ENCODE results near the gene AGTPBP1. TPM values are rescaled to one million over a fixed set of nuclear protein-coding genes. Genes with fewer than 3 reads are reported as not detected.
"Not testable (repeated sequence)": the region's sequence is repeated elsewhere in the genome, so short reads cannot be mapped to it uniquely, and the experiment has no call there.

AGTPBP1 gene
- total RNA-seq (100 to 1,000 TPM in 1 of 2 donors, 10 to 100 TPM in 1; 59.4 to 148 TPM), polyA plus RNA-seq (ENCODE audit: insufficient read length in 2 of 2) (10 to 100 TPM; 49.4 to 63.8 TPM)
- long read RNA-seq, donor 1, full-length matches to known transcripts: 3 of 3 reads
- long read RNA-seq, donor 1, partial matches to known transcripts: 0 of 3 reads
- long read RNA-seq, donor 1, other reads (novel, unspliced or antisense): 0 of 3 reads
- long read RNA-seq, donor 2, partial matches to known transcripts: 13 of 13 reads
- long read RNA-seq, donor 2, other reads (novel, unspliced or antisense): 0 of 13 reads
- long read RNA-seq, donor 3, full-length matches to known transcripts: 1 of 18 reads
- long read RNA-seq, donor 3, partial matches to known transcripts: 17 of 18 reads
- long read RNA-seq, donor 3, other reads (novel, unspliced or antisense): 0 of 18 reads
- long read RNA-seq, donor 4: 0 reads

GRCh38 chr9:85741875-85742596, at the start of gene AGTPBP1:
Gene AGTPBP1, minus strand, starts transcription at chr9:85741954. Its CDS starts 29,421 bp downstream, at chr9:85712533.
- no peaks in the 10 kb centered on the region for H3K27me3 ChIP-seq (ENCODE audit: control insufficient read depth, insufficient read depth, low read length)
- H3K36me3 ChIP-seq (ENCODE audit: control insufficient read depth, insufficient read depth, low read length): no peaks in the 10 kb centered on the region
- H3K9me3 ChIP-seq (ENCODE audit: control insufficient read depth, insufficient read depth, low read length): no peaks in the 10 kb centered on the region
- DNase-seq (ENCODE audit: low read depth in 4 of 6, low spot score in 6 of 6): peak; percentile 75 to 99 (median 91)
- no peaks in the 10 kb centered on the region for H3K4me1 ChIP-seq (ENCODE audit: control insufficient read depth, insufficient read depth, low read length)
- peak within 1 kb of the TSS; percentile 80 for H3K4me3 ChIP-seq (ENCODE audit: low read depth, low read length)
- WGBS (ENCODE audit: insufficient coverage): 0% methylated on average over 77 of the region's 77 CpGs
- peak within 1 kb of the TSS; percentile 83 for H3K27ac ChIP-seq (ENCODE audit: low read depth, low read length)

GRCh38 chr9:85786116-85786515, 44.4 kb upstream of the AGTPBP1 start:
- DNase-seq (ENCODE audit: low read depth in 4 of 6, low spot score in 6 of 6); H3K36me3 ChIP-seq (ENCODE audit: control insufficient read depth, insufficient read depth, low read length); H3K4me3 ChIP-seq (ENCODE audit: low read depth, low read length); H3K9me3 ChIP-seq (ENCODE audit: control insufficient read depth, insufficient read depth, low read length); H3K27me3 ChIP-seq (ENCODE audit: control insufficient read depth, insufficient read depth, low read length); H3K4me1 ChIP-seq (ENCODE audit: control insufficient read depth, insufficient read depth, low read length); H3K27ac ChIP-seq (ENCODE audit: low read depth, low read length): not testable (repeated sequence)
- WGBS (ENCODE audit: insufficient coverage): no CpG with 5 or more reads among the region's 7 CpGs

- WGBS (ENCODE audit: insufficient coverage): no CpG with 5 or more reads among the region's 7 CpGs
- H3K27ac ChIP-seq (ENCODE audit: low read depth, low read length); DNase-seq (ENCODE audit: low read depth in 4 of 6, low spot score in 6 of 6); H3K36me3 ChIP-seq (ENCODE audit: control insufficient read depth, insufficient read depth, low read length); H3K27me3 ChIP-seq (ENCODE audit: control insufficient read depth, insufficient read depth, low read length); H3K9me3 ChIP-seq (ENCODE audit: control insufficient read depth, insufficient read depth, low read length); H3K4me1 ChIP-seq (ENCODE audit: control insufficient read depth, insufficient read depth, low read length); H3K4me3 ChIP-seq (ENCODE audit: low read depth, low read length): not testable (repeated sequence)
Measured at GRCh38 chr9:85773844-85774243, 32.1 kb upstream of the AGTPBP1 start.

- H3K4me1 ChIP-seq (ENCODE audit: control insufficient read depth, insufficient read depth, low read length); H3K27me3 ChIP-seq (ENCODE audit: control insufficient read depth, insufficient read depth, low read length); H3K36me3 ChIP-seq (ENCODE audit: control insufficient read depth, insufficient read depth, low read length); H3K9me3 ChIP-seq (ENCODE audit: control insufficient read depth, insufficient read depth, low read length); H3K27ac ChIP-seq (ENCODE audit: low read depth, low read length); H3K4me3 ChIP-seq (ENCODE audit: low read depth, low read length); DNase-seq (ENCODE audit: low read depth in 4 of 6, low spot score in 6 of 6): not testable (repeated sequence)
- WGBS (ENCODE audit: insufficient coverage): no CpG with 5 or more reads among the region's 3 CpGs
Measured at GRCh38 chr9:85761802-85762201, 20.0 kb upstream of the AGTPBP1 start.

- H3K9me3 ChIP-seq (ENCODE audit: control insufficient read depth, insufficient read depth, low read length); H3K27ac ChIP-seq (ENCODE audit: low read depth, low read length); H3K4me1 ChIP-seq (ENCODE audit: control insufficient read depth, insufficient read depth, low read length); H3K27me3 ChIP-seq (ENCODE audit: control insufficient read depth, insufficient read depth, low read length); H3K4me3 ChIP-seq (ENCODE audit: low read depth, low read length); DNase-seq (ENCODE audit: low read depth in 4 of 6, low spot score in 6 of 6); H3K36me3 ChIP-seq (ENCODE audit: control insufficient read depth, insufficient read depth, low read length): not testable (repeated sequence)
- WGBS (ENCODE audit: insufficient coverage): no CpG with 5 or more reads among the region's 2 CpGs
Measured at GRCh38 chr9:85757716-85758115, 16.0 kb upstream of the AGTPBP1 start.

GRCh38 chr9:85756216-85756615, 14.5 kb upstream of the AGTPBP1 start:
- no CpG with 5 or more reads among the region's 1 CpG for WGBS (ENCODE audit: insufficient coverage)
- not testable (repeated sequence) for H3K4me1 ChIP-seq (ENCODE audit: control insufficient read depth, insufficient read depth, low read length); H3K4me3 ChIP-seq (ENCODE audit: low read depth, low read length)

GRCh38 chr9:85746309-85746708, 4.6 kb upstream of the AGTPBP1 start:
- Histone ChIP-seq H3K9me3 (ENCODE audit: control insufficient read depth, insufficient read depth, low read length) (no peaks in the 10 kb centered on the region), H3K4me1 (ENCODE audit: control insufficient read depth, insufficient read depth, low read length) (no peaks in the 10 kb centered on the region), H3K27ac (ENCODE audit: low read depth, low read length) (no peak overlapping the region), H3K27me3 (ENCODE audit: control insufficient read depth, insufficient read depth, low read length) (no peaks in the 10 kb centered on the region), H3K4me3 (ENCODE audit: low read depth, low read length) (no peak overlapping the region), H3K36me3 (ENCODE audit: control insufficient read depth, insufficient read depth, low read length) (no peaks in the 10 kb centered on the region)
- whole genome bisulfite sequencing (ENCODE audit: insufficient coverage): no CpG with 5 or more reads among the region's 2 CpGs
- no peak for DNase-seq (ENCODE audit: low read depth in 4 of 6, low spot score in 6 of 6)

More at GRCh38 chr9:85756216-85756615, 14.5 kb upstream of the AGTPBP1 start:
- not testable (repeated sequence) for H3K27me3 ChIP-seq (ENCODE audit: control insufficient read depth, insufficient read depth, low read length); H3K36me3 ChIP-seq (ENCODE audit: control insufficient read depth, insufficient read depth, low read length); DNase-seq (ENCODE audit: low read depth in 4 of 6, low spot score in 6 of 6); H3K9me3 ChIP-seq (ENCODE audit: control insufficient read depth, insufficient read depth, low read length); H3K27ac ChIP-seq (ENCODE audit: low read depth, low read length)

- Histone ChIP-seq H3K36me3 (ENCODE audit: control insufficient read depth, insufficient read depth, low read length) (no peaks in the 10 kb centered on the region), H3K27ac (ENCODE audit: low read depth, low read length) (no peak overlapping the region), H3K4me1 (ENCODE audit: control insufficient read depth, insufficient read depth, low read length) (no peaks in the 10 kb centered on the region), H3K27me3 (ENCODE audit: control insufficient read depth, insufficient read depth, low read length) (no peaks in the 10 kb centered on the region), H3K9me3 (ENCODE audit: control insufficient read depth, insufficient read depth, low read length) (no peaks in the 10 kb centered on the region), H3K4me3 (ENCODE audit: low read depth, low read length) (no peak overlapping the region)
- DNase-seq (ENCODE audit: low read depth in 4 of 6, low spot score in 6 of 6): no peak
- WGBS (ENCODE audit: insufficient coverage): 90% methylated on average over 1 of the region's 2 CpGs
Measured at GRCh38 chr9:85745203-85745602, 3.4 kb upstream of the AGTPBP1 start.

GRCh38 chr9:85744480-85744879, 2.7 kb upstream of the AGTPBP1 start:
- Histone ChIP-seq H3K27me3 (ENCODE audit: control insufficient read depth, insufficient read depth, low read length) (no peaks in the 10 kb centered on the region), H3K4me1 (ENCODE audit: control insufficient read depth, insufficient read depth, low read length) (no peaks in the 10 kb centered on the region), H3K4me3 (ENCODE audit: low read depth, low read length) (no peak overlapping the region), H3K9me3 (ENCODE audit: control insufficient read depth, insufficient read depth, low read length) (no peaks in the 10 kb centered on the region), H3K36me3 (ENCODE audit: control insufficient read depth, insufficient read depth, low read length) (no peaks in the 10 kb centered on the region), H3K27ac (ENCODE audit: low read depth, low read length) (no peak overlapping the region)
- 92% methylated on average over 6 of the region's 7 CpGs for WGBS (ENCODE audit: insufficient coverage)
- DNase-seq (ENCODE audit: low read depth in 4 of 6, low spot score in 6 of 6): no peak

Measured in spinal cord (tissue), 10 donors.